CD14-positive monocyte (primary cell): ENCODE measurements around the gene TMEM114. TPM values are rescaled to one million over a fixed set of nuclear protein-coding genes. Genes with fewer than 3 reads are reported as not detected.
A peak's percentile ranks its signal among the peaks of the same experiment; 100 is the strongest.

Experiments used
- DNase-seq, 3 donors: peaks; one replicate each; pipeline ENCODE4 v3.0.0-alpha.2; 2011 to 2022
- H2AFZ ChIP-seq: 2 replicates; pipeline ENCODE4 v1.6.0; 2012; ENCODE audit warnings: mild to moderate bottlenecking, low read depth, low read length, inconsistent platforms; ENCODE audit not compliant: insufficient read depth, poor library complexity, severe bottlenecking
- H3K27ac ChIP-seq, 2 donors: 1 replicate in 1 of 2; 2 replicates in 1 of 2; pipeline ENCODE4 v1.5.1; 2012 to 2013; ENCODE audit warnings: low read length in 2 of 2, control low read depth in 1 of 2, inconsistent platforms in 1 of 2, low read depth in 1 of 2, mild to moderate bottlenecking in 1 of 2
- H3K27me3 ChIP-seq, 2 donors: one replicate each; pipeline versions ENCODE4 v1.6.0 to v1.6.1; 2011 to 2013; ENCODE audit warnings: low read length in 2 of 2; ENCODE audit not compliant: control insufficient read depth in 2 of 2, insufficient read depth in 2 of 2
- H3K36me3 ChIP-seq, 2 donors: replicated peaks in 1 of 2; 1 replicate in 1 of 2; 2 replicates in 1 of 2; pipeline versions ENCODE4 v1.5.1 to v1.6.1; 2012 to 2013; ENCODE audit warnings: low read length in 2 of 2, control low read depth in 1 of 2, inconsistent platforms in 1 of 2, mild to moderate bottlenecking in 1 of 2; ENCODE audit not compliant: insufficient read depth in 2 of 2, control insufficient read depth in 1 of 2
- H3K4me1 ChIP-seq, 2 donors: 1 replicate in 1 of 2; 2 replicates in 1 of 2; pipeline versions ENCODE4 v1.5.1 to v1.6.1; 2012 to 2013; ENCODE audit warnings: low read length in 2 of 2, control low read depth in 1 of 2, inconsistent platforms in 1 of 2, mild to moderate bottlenecking in 1 of 2, moderate library complexity in 1 of 2; ENCODE audit not compliant: insufficient read depth in 2 of 2, control insufficient read depth in 1 of 2
- H3K4me2 ChIP-seq: replicated peaks from 2 replicates; pipeline ENCODE3; 2012; ENCODE audit warnings: low read length, moderate library complexity, mild to moderate bottlenecking; ENCODE audit not compliant: poor library complexity, severe bottlenecking; ENCODE audit errors: extremely low read depth
- H3K4me3 ChIP-seq, 3 experiments: fragments of 200-600 bp in 1 of 3; sonication (generic) in 1 of 3; replicated peaks in 1 of 3; 1 replicate in 2 of 3; 2 replicates in 1 of 3; pipeline ENCODE4 v1.5.1; 2011 to 2013; ENCODE audit warnings: low read length in 3 of 3, mild to moderate bottlenecking in 3 of 3, control low read depth in 2 of 3, low read depth in 2 of 3, inconsistent platforms in 1 of 3, moderate library complexity in 1 of 3
- H3K79me2 ChIP-seq: 2 replicates; pipeline ENCODE4 v1.6.0; 2012; ENCODE audit warnings: mild to moderate bottlenecking, control low read depth, inconsistent platforms, low read length, moderate library complexity; ENCODE audit not compliant: insufficient read depth
- H3K9ac ChIP-seq: 2 replicates; pipeline ENCODE4 v1.6.0; 2017; ENCODE audit warnings: low read length, mild to moderate bottlenecking; ENCODE audit not compliant: insufficient read depth, poor library complexity, severe bottlenecking
- H3K9me3 ChIP-seq, 2 donors: replicated peaks in 1 of 2; 1 replicate in 1 of 2; 2 replicates in 1 of 2; pipeline versions ENCODE4 v1.5.1 to v1.6.1; 2012 to 2013; ENCODE audit warnings: low read length in 2 of 2, control low read depth in 1 of 2; ENCODE audit not compliant: control insufficient read depth in 1 of 2, insufficient read depth in 1 of 2
- H4K20me1 ChIP-seq: 2 replicates; pipeline ENCODE4 v1.6.0; 2012; ENCODE audit warnings: mild to moderate bottlenecking, low read length, control low read depth, moderate library complexity; ENCODE audit not compliant: insufficient read depth
- H3K27ac Mint-ChIP-seq, 7 donors: one replicate each; pipeline ENCODE4 v1.8.0; 2020; ENCODE audit warnings: mild to moderate bottlenecking in 7 of 7, mixed read lengths in 7 of 7, moderate library complexity in 6 of 7, inconsistent platforms in 2 of 7
- H3K27me3 Mint-ChIP-seq, 3 donors: one replicate each; pipeline ENCODE4 v1.8.0; 2021 to 2022; ENCODE audit warnings: low read depth in 3 of 3, mild to moderate bottlenecking in 3 of 3, mixed read lengths in 3 of 3, moderate library complexity in 3 of 3, inconsistent platforms in 1 of 3
- H3K36me3 Mint-ChIP-seq, 2 donors: one replicate each; pipeline ENCODE4 v1.8.0; 2020; ENCODE audit warnings: mixed read lengths in 2 of 2, inconsistent platforms in 1 of 2, mild to moderate bottlenecking in 1 of 2
- H3K4me1 Mint-ChIP-seq: one replicate; pipeline ENCODE4 v1.8.0; 2020; ENCODE audit warnings: mild to moderate bottlenecking, mixed read lengths
- H3K4me3 Mint-ChIP-seq, 2 donors: one replicate each; pipeline ENCODE4 v1.8.0; 2020; ENCODE audit warnings: mild to moderate bottlenecking in 2 of 2, mixed read lengths in 2 of 2, moderate library complexity in 1 of 2
- H3K9me3 Mint-ChIP-seq, 7 donors: one replicate each; pipeline ENCODE4 v1.8.0; 2020 to 2022; ENCODE audit warnings: mixed read lengths in 7 of 7, mild to moderate bottlenecking in 6 of 7, moderate library complexity in 6 of 7, inconsistent platforms in 2 of 7
- CTCF ChIP-seq: fragments of 200-600 bp; IDR thresholded peaks from one replicate; pipeline ENCODE4 v1.8.0; 2022; ENCODE audit warnings: antibody characterized with exemption, mild to moderate bottlenecking
- WGBS: methylation state at CpG from one replicate; pipeline ENCODE4 v1.1.5; 2013; ENCODE audit warnings: missing lambda C conversion rate; ENCODE audit not compliant: insufficient coverage; 5-methylcytosine and 5-hydroxymethylcytosine counted together
- intact Hi-C, 2 donors: fragments of 100-400 bp; cut with micrococcal nuclease; formaldehyde crosslinking; loops; one replicate each; pipeline versions ENCODE4 v1.15.0 to v1.15.1; 2023
- polyA plus RNA-seq, 3 donors: library from polyadenylated mRNA; depleted of rRNA in 1 of 3; unstranded in 2 of 3; stranded (reverse) in 1 of 3; fragments of 300-500 nt in 2 of 3; fragments of >200 nt in 1 of 3; fragmentation: Illumina TruSeq in 2 of 3; gene quantifications; 1 replicate in 2 of 3; 2 replicates in 1 of 3; pipeline ENCODE4 v1.2.3, GENCODE V29; 2012 to 2021

The TMEM114 gene
- polyA plus RNA-seq, 3 donors = not detected

- peak overlapping the region in 4 of 7 donors; percentile 38 to 90 (median 68) for H3K27ac Mint-ChIP-seq
- Histone ChIP-seq H3K4me2 (no peak overlapping the region), H3K27ac (peak overlapping the region in 1 of 2 donors; percentile 98), H2AFZ (no peak overlapping the region), H3K36me3 (peaks cover 53 to 78% of the 10 kb centered on the region in 2 donors), H3K79me2 (peaks cover 58% of the 10 kb centered on the region), H3K9me3 (no peaks in the 10 kb centered on the region), H3K4me1 (peaks cover 20 to 26% of the 10 kb centered on the region in 2 donors), H3K9ac (no peak overlapping the region), H4K20me1 (no peaks in the 10 kb centered on the region), H3K27me3 (no peaks in the 10 kb centered on the region), H3K4me3 (no peak overlapping the region)
- TF ChIP-seq CTCF = no peak
- H3K9me3 Mint-ChIP-seq = peaks cover 0 to 3% (median 0%) of the 10 kb centered on the region in 7 donors
- H3K36me3 Mint-ChIP-seq = peaks cover 69 to 78% of the 10 kb centered on the region in 2 donors
- no peaks in the 10 kb centered on the region for H3K27me3 Mint-ChIP-seq
- DNase-seq = no peak
- peaks cover 34% of the 10 kb centered on the region for H3K4me1 Mint-ChIP-seq
- intact Hi-C loops = no loop called here
- WGBS = 100% methylated on average over 2 of the region's 4 CpGs
- no peak overlapping the region for H3K4me3 Mint-ChIP-seq
Measured at GRCh38 chr16:8627456-8627855, 37.1 kb upstream of the TMEM114 start.

GRCh38 chr16:8626946-8627345 is 36.6 kb upstream of the TMEM114 start:
- intact Hi-C loops = no loop called here
- Histone ChIP-seq H3K4me1 (peaks cover 20 to 26% of the 10 kb centered on the region in 2 donors), H3K9ac (no peak overlapping the region), H3K4me2 (no peak overlapping the region), H4K20me1 (no peaks in the 10 kb centered on the region), H3K27ac (peak overlapping the region in 1 of 2 donors; percentile 98), H3K27me3 (no peaks in the 10 kb centered on the region), H3K4me3 (no peak overlapping the region), H3K79me2 (peaks cover 63% of the 10 kb centered on the region), H3K36me3 (peaks cover 53 to 78% of the 10 kb centered on the region in 2 donors), H2AFZ (no peak overlapping the region), H3K9me3 (no peaks in the 10 kb centered on the region)
- H3K36me3 Mint-ChIP-seq = peaks cover 69 to 78% of the 10 kb centered on the region in 2 donors
- no peak for DNase-seq
- H3K27ac Mint-ChIP-seq = peak overlapping the region in 6 of 7 donors; percentile 20 to 90 (median 56)
- H3K4me3 Mint-ChIP-seq = no peak overlapping the region
- no peak for TF ChIP-seq CTCF
- H3K27me3 Mint-ChIP-seq = no peaks in the 10 kb centered on the region
- peaks cover 34% of the 10 kb centered on the region for H3K4me1 Mint-ChIP-seq
- H3K9me3 Mint-ChIP-seq = peaks cover 0 to 3% (median 0%) of the 10 kb centered on the region in 7 donors
- WGBS = 93% methylated on average over 5 of the region's 8 CpGs
